ENCODE measurements around the gene CELF1. TPM values are rescaled to one million over a fixed set of nuclear protein-coding genes. Genes with fewer than 3 reads are reported as not detected.
"Not testable (repeated sequence)": the region's sequence is repeated elsewhere in the genome, so short reads cannot be mapped to it uniquely, and the experiment has no call there.

The CELF1 gene
- total RNA-seq, 1 experiment from 2014 or later = 157 TPM

GRCh38 chr11:47527186-47527585 is 25.7 kb downstream of the CELF1 start:
- Mint-ChIP-seq H3K27me3 (ENCODE audit: unreplicated experiment) (no peaks in the 10 kb centered on the region), H3K4me3 (ENCODE audit: low read depth, unreplicated experiment) (no peak overlapping the region), H3K4me1 (ENCODE audit: low read depth, unreplicated experiment) (peaks cover 42% of the 10 kb centered on the region), H3K27ac (ENCODE audit: unreplicated experiment) (no peak overlapping the region), H3K36me3 (ENCODE audit: insufficient read depth, unreplicated experiment) (peaks cover 6% of the 10 kb centered on the region), H3K9me3 (ENCODE audit: low read depth, unreplicated experiment) (no peaks in the 10 kb centered on the region)
- no TSS peak for BruUV-seq (replicated peaks)
- intact Hi-C loops (cut with micrococcal nuclease; ENCODE audit: unreplicated experiment) = no loop called here
- DNase-seq = no peak
- TF ChIP-seq CTCF (IDR thresholded peaks at IDR 0.05; ENCODE audit: unreplicated experiment) = no peak
- CTCF ChIA-PET = no interaction called here

DNA sequence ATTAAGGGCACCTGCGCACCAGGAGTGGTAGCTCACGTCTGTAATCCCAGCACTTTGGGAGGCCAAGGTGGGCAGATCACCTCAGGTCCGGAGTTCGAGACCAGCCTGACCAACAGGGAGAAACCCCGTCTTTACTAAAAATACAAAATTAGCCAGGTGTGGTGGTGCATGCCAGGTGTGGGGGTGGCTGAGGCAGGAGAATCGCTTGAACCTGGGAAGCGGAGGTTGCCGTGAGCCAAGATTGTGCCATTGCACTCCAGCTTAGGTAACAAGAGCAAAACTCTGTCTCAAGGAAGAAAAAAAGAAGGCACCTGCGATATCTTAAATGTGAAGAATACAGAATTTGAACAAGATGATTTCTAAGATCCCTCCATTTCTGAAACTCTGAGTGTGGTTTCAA is 26.9 kb downstream of the CELF1 start:
- CTCF ChIA-PET = interaction anchor here (0.5 kb wide), 1 partner anchor 889 kb away, joined by 4 read pairs; no protein-coding TSS in a partner anchor
- H3K27ac Mint-ChIP-seq (ENCODE audit: unreplicated experiment); DNase-seq; H3K4me3 Mint-ChIP-seq (ENCODE audit: low read depth, unreplicated experiment); H3K9me3 Mint-ChIP-seq (ENCODE audit: low read depth, unreplicated experiment); H3K27me3 Mint-ChIP-seq (ENCODE audit: unreplicated experiment); H3K36me3 Mint-ChIP-seq (ENCODE audit: insufficient read depth, unreplicated experiment); intact Hi-C loops (cut with micrococcal nuclease; ENCODE audit: unreplicated experiment); BruUV-seq (replicated peaks): not testable (repeated sequence)
- H3K4me1 Mint-ChIP-seq (ENCODE audit: low read depth, unreplicated experiment) = peaks cover 42% of the 10 kb centered on the region

- peak overlapping the region; percentile 25 for H3K4me3 Mint-ChIP-seq (ENCODE audit: low read depth, unreplicated experiment)
- peaks cover 38% of the 10 kb centered on the region for H3K4me1 Mint-ChIP-seq (ENCODE audit: low read depth, unreplicated experiment)
- no peaks in the 10 kb centered on the region for H3K27me3 Mint-ChIP-seq (ENCODE audit: unreplicated experiment)
- no TSS peak for BruUV-seq (replicated peaks)
- peaks cover 20% of the 10 kb centered on the region for H3K36me3 Mint-ChIP-seq (ENCODE audit: insufficient read depth, unreplicated experiment)
- DNase-seq = no peak
- H3K9me3 Mint-ChIP-seq (ENCODE audit: low read depth, unreplicated experiment) = no peaks in the 10 kb centered on the region
- TF ChIP-seq CTCF (IDR thresholded peaks at IDR 0.05; ENCODE audit: unreplicated experiment) = no peak
- peak overlapping the region; percentile 91 for H3K27ac Mint-ChIP-seq (ENCODE audit: unreplicated experiment)
- intact Hi-C loops (cut with micrococcal nuclease; ENCODE audit: unreplicated experiment) = no loop called here
- CTCF ChIA-PET = no interaction called here
Measured at GRCh38 chr11:47524291-47524874, 28.5 kb downstream of the CELF1 start.

GRCh38 chr11:47523490-47524225 is 29.3 kb downstream of the CELF1 start:
- intact Hi-C loops (cut with micrococcal nuclease; ENCODE audit: unreplicated experiment) = no loop called here
- peaks cover 42% of the 10 kb centered on the region for H3K4me1 Mint-ChIP-seq (ENCODE audit: low read depth, unreplicated experiment)
- TF ChIP-seq CTCF (IDR thresholded peaks at IDR 0.05; ENCODE audit: unreplicated experiment) = no peak
- no TSS peak for BruUV-seq (replicated peaks)
- H3K36me3 Mint-ChIP-seq (ENCODE audit: insufficient read depth, unreplicated experiment) = peaks cover 20% of the 10 kb centered on the region
- H3K27me3 Mint-ChIP-seq (ENCODE audit: unreplicated experiment) = no peaks in the 10 kb centered on the region
- peak; percentile 48 for DNase-seq
- CTCF ChIA-PET = interaction anchor here (0.5 to 1.0 kb wide), 2 partner anchors 29 to 69 kb away, joined by 4 read pairs; partner anchors contain the start of gene CELF1
- H3K27ac Mint-ChIP-seq (ENCODE audit: unreplicated experiment) = peak overlapping the region; percentile 91
- peak overlapping the region; percentile 8 for H3K4me3 Mint-ChIP-seq (ENCODE audit: low read depth, unreplicated experiment)
- H3K9me3 Mint-ChIP-seq (ENCODE audit: low read depth, unreplicated experiment) = no peaks in the 10 kb centered on the region

All from Calu3 (cell line).